ENCODE results near the gene AMY2B.

- TF ChIP-seq, protein P1, sequence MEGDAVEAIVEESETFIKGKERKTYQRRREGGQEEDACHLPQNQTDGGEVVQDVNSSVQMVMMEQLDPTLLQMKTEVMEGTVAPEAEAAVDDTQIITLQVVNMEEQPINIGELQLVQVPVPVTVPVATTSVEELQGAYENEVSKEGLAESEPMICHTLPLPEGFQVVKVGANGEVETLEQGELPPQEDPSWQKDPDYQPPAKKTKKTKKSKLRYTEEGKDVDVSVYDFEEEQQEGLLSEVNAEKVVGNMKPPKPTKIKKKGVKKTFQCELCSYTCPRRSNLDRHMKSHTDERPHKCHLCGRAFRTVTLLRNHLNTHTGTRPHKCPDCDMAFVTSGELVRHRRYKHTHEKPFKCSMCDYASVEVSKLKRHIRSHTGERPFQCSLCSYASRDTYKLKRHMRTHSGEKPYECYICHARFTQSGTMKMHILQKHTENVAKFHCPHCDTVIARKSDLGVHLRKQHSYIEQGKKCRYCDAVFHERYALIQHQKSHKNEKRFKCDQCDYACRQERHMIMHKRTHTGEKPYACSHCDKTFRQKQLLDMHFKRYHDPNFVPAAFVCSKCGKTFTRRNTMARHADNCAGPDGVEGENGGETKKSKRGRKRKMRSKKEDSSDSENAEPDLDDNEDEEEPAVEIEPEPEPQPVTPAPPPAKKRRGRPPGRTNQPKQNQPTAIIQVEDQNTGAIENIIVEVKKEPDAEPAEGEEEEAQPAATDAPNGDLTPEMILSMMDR (IDR thresholded peaks at IDR 0.05), result no peak
- TF ChIP-seq POLR2A (IDR thresholded peaks at IDR 0.05) (no peak), POLR2AphosphoS5 (IDR thresholded peaks at IDR 0.05) (no peak), EP300 (IDR thresholded peaks at IDR 0.05; ENCODE audit: low read depth) (no peak)
Observed at GRCh38 chr1:103538226-103538625, 33.2 kb upstream of the AMY2B start.
